Ishikawa (cell line): Measurements from ENCODE around the gene MYMK.

ENCODE experiments used
- CEBPB ChIP-seq: IDR thresholded peaks from 2 replicates; pipeline ENCODE4 v1.6.1; 2012
- CREB1 ChIP-seq: IDR thresholded peaks from 2 replicates; pipeline ENCODE4 v1.6.1; 2012; ENCODE audit warnings: low read depth
- EGR1 ChIP-seq: IDR thresholded peaks from 2 replicates; pipeline ENCODE4 v1.6.1; 2012
- EP300 ChIP-seq: IDR thresholded peaks from 2 replicates; pipeline ENCODE4 v1.6.1; 2012; ENCODE audit warnings: borderline replicate concordance
- FOXM1 ChIP-seq: IDR thresholded peaks from 2 replicates; pipeline ENCODE4 v1.6.1; 2012; ENCODE audit warnings: low read depth, borderline replicate concordance
- NFIC ChIP-seq: IDR thresholded peaks from 2 replicates; pipeline ENCODE4 v1.6.1; 2012
- RAD21 ChIP-seq: IDR thresholded peaks from 2 replicates; pipeline ENCODE4 v1.6.1; 2012; ENCODE audit warnings: low read depth
- REST ChIP-seq: IDR thresholded peaks from 2 replicates; pipeline ENCODE4 v1.6.1; 2012; ENCODE audit warnings: low read depth, mild to moderate bottlenecking
- TAF1 ChIP-seq: IDR thresholded peaks from 2 replicates; pipeline ENCODE4 v1.6.1; 2012; ENCODE audit warnings: low read depth, mild to moderate bottlenecking
- TCF12 ChIP-seq: IDR thresholded peaks from 2 replicates; pipeline ENCODE4 v1.6.1; 2012; ENCODE audit warnings: low read depth
- TEAD4 ChIP-seq: IDR thresholded peaks from 2 replicates; pipeline ENCODE4 v1.6.1; 2012
- YY1 ChIP-seq: IDR thresholded peaks from 2 replicates; pipeline ENCODE4 v1.6.1; 2012; ENCODE audit warnings: low read depth
- ZBTB7A ChIP-seq: IDR thresholded peaks from 2 replicates; pipeline ENCODE4 v1.6.1; 2012; ENCODE audit warnings: low read depth
- TF ChIP-seq, protein P1 (sequence below): IDR thresholded peaks from 2 replicates; pipeline ENCODE4 v1.6.1; 2012
- TF ChIP-seq, protein P2 (sequence below): IDR thresholded peaks from 2 replicates; pipeline ENCODE4 v1.6.1; 2012

Gene MYMK

DNA sequence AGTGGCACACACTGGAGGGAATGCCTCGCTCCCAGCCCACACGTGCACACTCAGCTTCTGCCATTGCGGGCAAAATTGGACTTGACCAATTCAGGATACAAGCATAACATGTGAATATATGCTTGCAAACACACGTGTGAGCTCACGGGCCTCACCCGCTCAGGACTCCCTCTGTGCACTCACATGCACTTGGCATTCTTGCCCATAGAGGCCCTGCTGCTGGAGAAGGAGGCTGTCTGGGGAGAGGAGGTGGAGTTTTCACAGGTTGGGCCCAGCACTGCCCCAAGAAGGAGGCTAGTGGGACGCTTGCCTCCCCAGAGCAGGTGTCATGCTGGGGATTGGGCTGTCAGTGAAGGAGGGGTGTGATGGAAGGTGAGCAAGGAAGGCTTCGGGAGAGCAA lies 1.7 kb downstream of the MYMK start:
- no peak for TF ChIP-seq TAF1
- TF ChIP-seq TCF12 = no peak

- TF ChIP-seq EP300 (no peak), CEBPB (no peak), EGR1 (no peak), TCF12 (no peak), ZBTB7A (no peak), RAD21 (no peak), FOXM1 (no peak), TEAD4 (no peak), CREB1 (no peak), NFIC (no peak), YY1 (no peak), TAF1 (no peak), REST (no peak)
- TF ChIP-seq, protein P1, sequence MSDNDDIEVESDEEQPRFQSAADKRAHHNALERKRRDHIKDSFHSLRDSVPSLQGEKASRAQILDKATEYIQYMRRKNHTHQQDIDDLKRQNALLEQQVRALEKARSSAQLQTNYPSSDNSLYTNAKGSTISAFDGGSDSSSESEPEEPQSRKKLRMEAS = no peak
- TF ChIP-seq, protein P2, sequence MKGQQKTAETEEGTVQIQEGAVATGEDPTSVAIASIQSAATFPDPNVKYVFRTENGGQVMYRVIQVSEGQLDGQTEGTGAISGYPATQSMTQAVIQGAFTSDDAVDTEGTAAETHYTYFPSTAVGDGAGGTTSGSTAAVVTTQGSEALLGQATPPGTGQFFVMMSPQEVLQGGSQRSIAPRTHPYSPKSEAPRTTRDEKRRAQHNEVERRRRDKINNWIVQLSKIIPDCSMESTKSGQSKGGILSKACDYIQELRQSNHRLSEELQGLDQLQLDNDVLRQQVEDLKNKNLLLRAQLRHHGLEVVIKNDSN = no peak
Measured at GRCh38 chr9:133522073-133522910, 2.5 kb downstream of the MYMK start.

GRCh38 chr9:133521122-133522072 lies 3.4 kb downstream of the MYMK start:
- no peak for TF ChIP-seq EP300
- TF ChIP-seq ZBTB7A = no peak
- TF ChIP-seq TCF12 = no peak
- TF ChIP-seq TEAD4 = no peak
- no peak for TF ChIP-seq REST
- TF ChIP-seq RAD21 = no peak
- no peak for TF ChIP-seq CREB1
- TF ChIP-seq CEBPB = no peak

- TF ChIP-seq, protein P2 = no peak
- no peak for TF ChIP-seq TAF1
- no peak for TF ChIP-seq TEAD4
Measured at GRCh38 chr9:133520121-133520835, 4.5 kb downstream of the MYMK start.

- TF ChIP-seq NFIC (no peak), REST (no peak), ZBTB7A (no peak), TEAD4 (no peak)
- TF ChIP-seq, protein P1 = no peak
Measured at GRCh38 chr9:133519693-133520092, 5.1 kb downstream of the MYMK start.
